ENCODE data around the gene PDLIM5.
A peak's percentile ranks its signal among the peaks of the same experiment; 100 is the strongest.

Gene PDLIM5

GRCh38 chr4:94451051-94451694, 569 bp upstream of the PDLIM5 start:
- Histone ChIP-seq H3K27me3 (replicated peaks; ENCODE audit: control insufficient read depth, insufficient read depth, low read length) (no peaks in the 10 kb centered on the region), H3K36me3 (ENCODE audit: control insufficient read depth, insufficient read depth, low read length, severe bottlenecking) (peaks cover 5% of the 10 kb centered on the region), H3K4me1 (ENCODE audit: control insufficient read depth, insufficient read depth, low read length) (peaks cover 46% of the 10 kb centered on the region), H3K9me3 (ENCODE audit: control insufficient read depth, low read length) (no peaks in the 10 kb centered on the region), H3K4me3 (ENCODE audit: low read length) (peak overlapping the region; percentile 83), H3K9ac (ENCODE audit: low read length) (peak overlapping the region; percentile 87)
- DNase-seq (ENCODE audit: low read depth), result peak; percentile 15

GRCh38 chr4:94452476-94453371, 982 bp downstream of the PDLIM5 start:
- Histone ChIP-seq H3K27me3 (replicated peaks; ENCODE audit: control insufficient read depth, insufficient read depth, low read length) (no peaks in the 10 kb centered on the region), H3K9ac (ENCODE audit: low read length) (peak overlapping the region; percentile 87), H3K4me3 (ENCODE audit: low read length) (peak overlapping the region; percentile 83), H3K36me3 (ENCODE audit: control insufficient read depth, insufficient read depth, low read length, severe bottlenecking) (peaks cover 14% of the 10 kb centered on the region), H3K9me3 (ENCODE audit: control insufficient read depth, low read length) (no peaks in the 10 kb centered on the region), H3K4me1 (ENCODE audit: control insufficient read depth, insufficient read depth, low read length) (peaks cover 44% of the 10 kb centered on the region)
- peak; percentile 93 for DNase-seq (ENCODE audit: low read depth)

GRCh38 chr4:94453391-94453963, 1.7 kb downstream of the PDLIM5 start:
- Histone ChIP-seq H3K27me3 (replicated peaks; ENCODE audit: control insufficient read depth, insufficient read depth, low read length) (no peaks in the 10 kb centered on the region), H3K4me1 (ENCODE audit: control insufficient read depth, insufficient read depth, low read length) (peaks cover 45% of the 10 kb centered on the region)
- peak; percentile 26 for DNase-seq (ENCODE audit: low read depth)

GRCh38 chr4:94454405-94454804, 2.7 kb downstream of the PDLIM5 start:
- peak overlapping the region; percentile 87 for H3K9ac ChIP-seq (ENCODE audit: low read length)
- peaks cover 14% of the 10 kb centered on the region for H3K36me3 ChIP-seq (ENCODE audit: control insufficient read depth, insufficient read depth, low read length, severe bottlenecking)
- H3K4me3 ChIP-seq (ENCODE audit: low read length), result peak overlapping the region; percentile 83
- H3K27me3 ChIP-seq (replicated peaks; ENCODE audit: control insufficient read depth, insufficient read depth, low read length), result no peaks in the 10 kb centered on the region
- peaks cover 54% of the 10 kb centered on the region for H3K4me1 ChIP-seq (ENCODE audit: control insufficient read depth, insufficient read depth, low read length)
- H3K9me3 ChIP-seq (ENCODE audit: control insufficient read depth, low read length), result no peaks in the 10 kb centered on the region
- DNase-seq (ENCODE audit: low read depth), result peak; percentile 52

More at GRCh38 chr4:94453391-94453963, 1.7 kb downstream of the PDLIM5 start:
- H3K9me3 ChIP-seq (ENCODE audit: control insufficient read depth, low read length), result no peaks in the 10 kb centered on the region
- peaks cover 14% of the 10 kb centered on the region for H3K36me3 ChIP-seq (ENCODE audit: control insufficient read depth, insufficient read depth, low read length, severe bottlenecking)
- H3K9ac ChIP-seq (ENCODE audit: low read length), result peak overlapping the region; percentile 87
- peak overlapping the region; percentile 83 for H3K4me3 ChIP-seq (ENCODE audit: low read length)

- peak overlapping the region; percentile 87 for H3K9ac ChIP-seq (ENCODE audit: low read length)
- peak overlapping the region; percentile 83 for H3K4me3 ChIP-seq (ENCODE audit: low read length)
- DNase-seq (ENCODE audit: low read depth), result peak; percentile 86
- H3K27me3 ChIP-seq (replicated peaks; ENCODE audit: control insufficient read depth, insufficient read depth, low read length), result no peaks in the 10 kb centered on the region
- no peaks in the 10 kb centered on the region for H3K9me3 ChIP-seq (ENCODE audit: control insufficient read depth, low read length)
- H3K36me3 ChIP-seq (ENCODE audit: control insufficient read depth, insufficient read depth, low read length, severe bottlenecking), result peaks cover 14% of the 10 kb centered on the region
- H3K4me1 ChIP-seq (ENCODE audit: control insufficient read depth, insufficient read depth, low read length), result peaks cover 61% of the 10 kb centered on the region
These were observed 3.3 kb downstream of the PDLIM5 start for GRCh38 chr4:94455081-94455480.

GRCh38 chr4:94457692-94458106, 6.0 kb downstream of the PDLIM5 start:
- Histone ChIP-seq H3K4me1 (ENCODE audit: control insufficient read depth, insufficient read depth, low read length) (peaks cover 61% of the 10 kb centered on the region), H3K4me3 (ENCODE audit: low read length) (peak overlapping the region; percentile 62), H3K36me3 (ENCODE audit: control insufficient read depth, insufficient read depth, low read length, severe bottlenecking) (peaks cover 14% of the 10 kb centered on the region), H3K27me3 (replicated peaks; ENCODE audit: control insufficient read depth, insufficient read depth, low read length) (no peaks in the 10 kb centered on the region), H3K9me3 (ENCODE audit: control insufficient read depth, low read length) (no peaks in the 10 kb centered on the region), H3K9ac (ENCODE audit: low read length) (peak overlapping the region; percentile 47)
- peak; percentile 76 for DNase-seq (ENCODE audit: low read depth)

GRCh38 chr4:94458682-94459081, 6.9 kb downstream of the PDLIM5 start:
- Histone ChIP-seq H3K4me1 (ENCODE audit: control insufficient read depth, insufficient read depth, low read length) (peaks cover 59% of the 10 kb centered on the region), H3K4me3 (ENCODE audit: low read length) (peak overlapping the region; percentile 17), H3K9ac (ENCODE audit: low read length) (peak overlapping the region; percentile 18), H3K36me3 (ENCODE audit: control insufficient read depth, insufficient read depth, low read length, severe bottlenecking) (peaks cover 14% of the 10 kb centered on the region), H3K9me3 (ENCODE audit: control insufficient read depth, low read length) (no peaks in the 10 kb centered on the region), H3K27me3 (replicated peaks; ENCODE audit: control insufficient read depth, insufficient read depth, low read length) (no peaks in the 10 kb centered on the region)
- DNase-seq (ENCODE audit: low read depth), result peak; percentile 34

GRCh38 chr4:94459462-94460161, 7.9 kb downstream of the PDLIM5 start:
- H3K9ac ChIP-seq (ENCODE audit: low read length), result no peak overlapping the region
- H3K27me3 ChIP-seq (replicated peaks; ENCODE audit: control insufficient read depth, insufficient read depth, low read length), result no peaks in the 10 kb centered on the region
- H3K36me3 ChIP-seq (ENCODE audit: control insufficient read depth, insufficient read depth, low read length, severe bottlenecking), result peaks cover 14% of the 10 kb centered on the region
- peak; percentile 42 for DNase-seq (ENCODE audit: low read depth)
- no peak overlapping the region for H3K4me3 ChIP-seq (ENCODE audit: low read length)
- H3K9me3 ChIP-seq (ENCODE audit: control insufficient read depth, low read length), result no peaks in the 10 kb centered on the region
- H3K4me1 ChIP-seq (ENCODE audit: control insufficient read depth, insufficient read depth, low read length), result peaks cover 51% of the 10 kb centered on the region

- H3K27me3 ChIP-seq (replicated peaks; ENCODE audit: control insufficient read depth, insufficient read depth, low read length), result no peaks in the 10 kb centered on the region
- no peak overlapping the region for H3K9ac ChIP-seq (ENCODE audit: low read length)
- H3K4me3 ChIP-seq (ENCODE audit: low read length), result no peak overlapping the region
- H3K36me3 ChIP-seq (ENCODE audit: control insufficient read depth, insufficient read depth, low read length, severe bottlenecking), result peaks cover 6% of the 10 kb centered on the region
- no peaks in the 10 kb centered on the region for H3K9me3 ChIP-seq (ENCODE audit: control insufficient read depth, low read length)
- no peak for DNase-seq (ENCODE audit: low read depth)
- H3K4me1 ChIP-seq (ENCODE audit: control insufficient read depth, insufficient read depth, low read length), result peaks cover 41% of the 10 kb centered on the region
These were observed 9.8 kb downstream of the PDLIM5 start for GRCh38 chr4:94461506-94461905.

- no peaks in the 10 kb centered on the region for H3K36me3 ChIP-seq (ENCODE audit: control insufficient read depth, insufficient read depth, low read length, severe bottlenecking)
- no peak overlapping the region for H3K9ac ChIP-seq (ENCODE audit: low read length)
- no peaks in the 10 kb centered on the region for H3K9me3 ChIP-seq (ENCODE audit: control insufficient read depth, low read length)
- H3K27me3 ChIP-seq (replicated peaks; ENCODE audit: control insufficient read depth, insufficient read depth, low read length), result no peaks in the 10 kb centered on the region
- H3K4me1 ChIP-seq (ENCODE audit: control insufficient read depth, insufficient read depth, low read length), result peaks cover 35% of the 10 kb centered on the region
- DNase-seq (ENCODE audit: low read depth), result peak; percentile 29
- H3K4me3 ChIP-seq (ENCODE audit: low read length), result no peak overlapping the region
These were observed 10.8 kb downstream of the PDLIM5 start for GRCh38 chr4:94462572-94462971.
